ENCODE results near the gene KDM4B. TPM values are rescaled to one million over a fixed set of nuclear protein-coding genes. Genes with fewer than 3 reads are reported as not detected.
A peak's percentile ranks its signal among the peaks of the same experiment; 100 is the strongest.

Gene KDM4B
- polyA plus RNA-seq, 1 of the 3 experiments (the other 2 are of a cell fraction) = 12.2 TPM

DNA sequence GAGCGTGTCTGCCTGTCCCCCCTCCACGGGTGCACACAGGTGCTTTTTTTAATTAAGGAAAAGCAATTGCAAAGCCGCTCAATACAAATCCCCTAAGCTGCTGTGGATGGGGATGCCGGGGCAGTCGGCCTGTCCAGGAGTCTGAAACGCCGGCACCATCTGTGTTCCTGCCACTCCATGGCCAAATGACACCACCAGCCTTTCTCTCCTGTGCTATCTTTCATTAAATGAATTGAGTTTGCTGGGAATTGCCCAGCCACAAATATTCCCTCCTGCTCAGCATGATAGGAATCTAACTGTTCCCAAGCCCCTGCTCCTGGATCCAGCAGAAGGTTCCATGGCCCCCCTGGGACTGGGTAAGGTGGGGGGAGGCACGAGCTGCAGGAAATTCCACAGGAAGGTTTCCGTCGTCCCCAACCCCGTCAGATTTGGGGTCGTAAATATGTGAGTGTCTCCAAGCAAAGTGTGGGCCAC lies 139.2 kb downstream of the KDM4B start:
- POLR2A ChIA-PET = interaction anchor here (0.8 kb wide), 1 partner anchor 13 kb away, joined by 3 read pairs; no protein-coding TSS in a partner anchor
- Histone ChIP-seq H3K27me3 (ENCODE audit: insufficient read depth) (no peaks in the 10 kb centered on the region), H3F3A (replicated peaks; ENCODE audit: insufficient read depth) (no peaks in the 10 kb centered on the region), H3K79me2 (ENCODE audit: insufficient read depth) (no peaks in the 10 kb centered on the region), H3K4me1 (ENCODE audit: control insufficient read depth in 1 of 2, insufficient read depth in 2 of 2, low read depth in 1 of 2, low read length in 1 of 2) (peaks cover 19 to 60% of the 10 kb centered on the region in 2 experiments; a peak in 2 of 4 replicates), H3K4me2 (no peak overlapping the region), H3K9me2 (no peaks in the 10 kb centered on the region), H4K20me1 (ENCODE audit: insufficient read depth) (no peaks in the 10 kb centered on the region), H3K9ac (no peak overlapping the region), H2AFZ (ENCODE audit: low read depth) (no peak overlapping the region), H3K9me3 (no peaks in the 10 kb centered on the region), H3K4me3 (ENCODE audit: low read depth in 2 of 2, low read length in 1 of 2) (no peak overlapping the region), H3K27ac (ENCODE audit: low read depth in 2 of 2, low read length in 1 of 2) (peak overlapping the region in 1 of 2 experiments; percentile 92; a peak in 2 of 4 replicates), H3K36me3 (replicated peaks in 1 of 2; ENCODE audit: control insufficient read depth in 1 of 2, insufficient read depth in 2 of 2, low read length in 1 of 2) (peaks cover 5 to 18% of the 10 kb centered on the region in 2 experiments)
- TF ChIP-seq RAD21 (IDR thresholded peaks at IDR 0.05; ENCODE audit: low read length) (peak; percentile 26; the same call in 1 of the 2 replicates), POLR2AphosphoS5 (IDR thresholded peaks at IDR 0.05; ENCODE audit: low read depth, low read length) (no peak), YY1 (IDR thresholded peaks at IDR 0.05; ENCODE audit: low read depth) (no peak), MXI1 (IDR thresholded peaks at IDR 0.05; ENCODE audit: low read depth, low read length) (peak; percentile 41), GATA2 (CRISPR knock-in tag; IDR thresholded peaks at IDR 0.05) (peak; percentile 83), CHD2 (IDR thresholded peaks at IDR 0.05; ENCODE audit: low read length, partially characterized antibody) (peak; percentile 11), EP300 (IDR thresholded peaks at IDR 0.05; ENCODE audit: borderline replicate concordance in 1 of 2, low read depth in 1 of 2, low read length in 1 of 2) (peak in 1 of 2 experiments; percentile 31; a peak in 1 of 4 replicates), RCOR1 (IDR thresholded peaks at IDR 0.05; ENCODE audit: low read length) (peak; percentile 35; the same call in 1 of the 2 replicates)
- DNase-seq = peak; percentile 87
- 71% methylated on average over 8 of the region's 12 CpGs for WGBS (ENCODE audit: low lambda C conversion rate)
- CTCF ChIA-PET = interaction anchor here (0.6 to 3.8 kb wide), 7 partner anchors 21 to 170 kb away, joined by 3 to 24 read pairs (median 4); no protein-coding TSS in a partner anchor

DNA sequence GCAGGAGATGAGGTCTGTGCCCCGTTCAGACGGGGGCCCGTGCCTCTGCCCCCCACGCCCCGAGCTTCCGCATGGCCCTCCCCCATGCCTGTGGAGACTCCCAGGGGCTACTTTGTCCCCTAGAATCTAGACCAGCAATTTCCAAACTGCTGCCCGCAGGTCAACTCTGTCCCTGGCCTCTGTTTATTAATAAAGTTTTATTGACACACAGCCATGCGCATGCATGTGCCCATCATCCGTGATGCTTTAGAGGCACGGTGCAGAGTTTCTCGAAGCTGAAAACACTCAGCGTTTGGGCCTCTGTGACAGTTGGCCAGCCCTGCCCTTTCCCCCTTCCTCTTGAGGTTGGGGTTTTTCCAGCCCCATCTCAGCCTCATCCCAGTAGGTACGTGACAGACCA lies 140.0 kb downstream of the KDM4B start:
- H4K20me1 ChIP-seq (ENCODE audit: insufficient read depth) = no peaks in the 10 kb centered on the region
- H3K36me3 ChIP-seq (replicated peaks in 1 of 2; ENCODE audit: control insufficient read depth in 1 of 2, insufficient read depth in 2 of 2, low read length in 1 of 2) = peaks cover 5 to 18% of the 10 kb centered on the region in 2 experiments
- H3K9me2 ChIP-seq = no peaks in the 10 kb centered on the region
- POLR2A ChIA-PET = no interaction called here
- no peak overlapping the region for H2AFZ ChIP-seq (ENCODE audit: low read depth)
- 89% methylated on average over 11 of the region's 13 CpGs for WGBS (ENCODE audit: low lambda C conversion rate)
- no peaks in the 10 kb centered on the region for H3K27me3 ChIP-seq (ENCODE audit: insufficient read depth)
- H3K79me2 ChIP-seq (ENCODE audit: insufficient read depth) = no peaks in the 10 kb centered on the region
- no peaks in the 10 kb centered on the region for H3K9me3 ChIP-seq
- no peak overlapping the region for H3K4me2 ChIP-seq
- peak overlapping the region in 1 of 2 experiments; percentile 92; a peak in 2 of 4 replicates for H3K27ac ChIP-seq (ENCODE audit: low read depth in 2 of 2, low read length in 1 of 2)
- H3K4me3 ChIP-seq (ENCODE audit: low read depth in 2 of 2, low read length in 1 of 2) = no peak overlapping the region
- no peak for DNase-seq
- H3F3A ChIP-seq (replicated peaks; ENCODE audit: insufficient read depth) = no peaks in the 10 kb centered on the region
- H3K4me1 ChIP-seq (ENCODE audit: control insufficient read depth in 1 of 2, insufficient read depth in 2 of 2, low read depth in 1 of 2, low read length in 1 of 2) = peaks cover 14 to 60% of the 10 kb centered on the region in 2 experiments; a peak in 2 of 4 replicates
- CTCF ChIA-PET = interaction anchor here (0.6 to 3.8 kb wide), 8 partner anchors 13 to 60 kb away, joined by 3 to 24 read pairs (median 3); no protein-coding TSS in a partner anchor
- H3K9ac ChIP-seq = no peak overlapping the region
- TF ChIP-seq SIN3A (IDR thresholded peaks at IDR 0.05; ENCODE audit: borderline replicate concordance, low read depth, low read length) = no peak
- no peak for TF ChIP-seq NFIC (IDR thresholded peaks at IDR 0.05; ENCODE audit: borderline replicate concordance)
- TF ChIP-seq RFX5 (IDR thresholded peaks at IDR 0.05; ENCODE audit: low read length) = no peak
- no peak for TF ChIP-seq FOXM1 (IDR thresholded peaks at IDR 0.05; ENCODE audit: low read depth)
- TF ChIP-seq, protein P1, sequence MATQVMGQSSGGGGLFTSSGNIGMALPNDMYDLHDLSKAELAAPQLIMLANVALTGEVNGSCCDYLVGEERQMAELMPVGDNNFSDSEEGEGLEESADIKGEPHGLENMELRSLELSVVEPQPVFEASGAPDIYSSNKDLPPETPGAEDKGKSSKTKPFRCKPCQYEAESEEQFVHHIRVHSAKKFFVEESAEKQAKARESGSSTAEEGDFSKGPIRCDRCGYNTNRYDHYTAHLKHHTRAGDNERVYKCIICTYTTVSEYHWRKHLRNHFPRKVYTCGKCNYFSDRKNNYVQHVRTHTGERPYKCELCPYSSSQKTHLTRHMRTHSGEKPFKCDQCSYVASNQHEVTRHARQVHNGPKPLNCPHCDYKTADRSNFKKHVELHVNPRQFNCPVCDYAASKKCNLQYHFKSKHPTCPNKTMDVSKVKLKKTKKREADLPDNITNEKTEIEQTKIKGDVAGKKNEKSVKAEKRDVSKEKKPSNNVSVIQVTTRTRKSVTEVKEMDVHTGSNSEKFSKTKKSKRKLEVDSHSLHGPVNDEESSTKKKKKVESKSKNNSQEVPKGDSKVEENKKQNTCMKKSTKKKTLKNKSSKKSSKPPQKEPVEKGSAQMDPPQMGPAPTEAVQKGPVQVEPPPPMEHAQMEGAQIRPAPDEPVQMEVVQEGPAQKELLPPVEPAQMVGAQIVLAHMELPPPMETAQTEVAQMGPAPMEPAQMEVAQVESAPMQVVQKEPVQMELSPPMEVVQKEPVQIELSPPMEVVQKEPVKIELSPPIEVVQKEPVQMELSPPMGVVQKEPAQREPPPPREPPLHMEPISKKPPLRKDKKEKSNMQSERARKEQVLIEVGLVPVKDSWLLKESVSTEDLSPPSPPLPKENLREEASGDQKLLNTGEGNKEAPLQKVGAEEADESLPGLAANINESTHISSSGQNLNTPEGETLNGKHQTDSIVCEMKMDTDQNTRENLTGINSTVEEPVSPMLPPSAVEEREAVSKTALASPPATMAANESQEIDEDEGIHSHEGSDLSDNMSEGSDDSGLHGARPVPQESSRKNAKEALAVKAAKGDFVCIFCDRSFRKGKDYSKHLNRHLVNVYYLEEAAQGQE (IDR thresholded peaks at IDR 0.05; ENCODE audit: low read depth, low read length) = no peak
- TF ChIP-seq FOXJ3 (CRISPR knock-in tag; IDR thresholded peaks at IDR 0.05) = no peak
- no peak for TF ChIP-seq TEAD4 (IDR thresholded peaks at IDR 0.05; ENCODE audit: borderline replicate concordance, insufficient read depth)
- TF ChIP-seq, protein P2, sequence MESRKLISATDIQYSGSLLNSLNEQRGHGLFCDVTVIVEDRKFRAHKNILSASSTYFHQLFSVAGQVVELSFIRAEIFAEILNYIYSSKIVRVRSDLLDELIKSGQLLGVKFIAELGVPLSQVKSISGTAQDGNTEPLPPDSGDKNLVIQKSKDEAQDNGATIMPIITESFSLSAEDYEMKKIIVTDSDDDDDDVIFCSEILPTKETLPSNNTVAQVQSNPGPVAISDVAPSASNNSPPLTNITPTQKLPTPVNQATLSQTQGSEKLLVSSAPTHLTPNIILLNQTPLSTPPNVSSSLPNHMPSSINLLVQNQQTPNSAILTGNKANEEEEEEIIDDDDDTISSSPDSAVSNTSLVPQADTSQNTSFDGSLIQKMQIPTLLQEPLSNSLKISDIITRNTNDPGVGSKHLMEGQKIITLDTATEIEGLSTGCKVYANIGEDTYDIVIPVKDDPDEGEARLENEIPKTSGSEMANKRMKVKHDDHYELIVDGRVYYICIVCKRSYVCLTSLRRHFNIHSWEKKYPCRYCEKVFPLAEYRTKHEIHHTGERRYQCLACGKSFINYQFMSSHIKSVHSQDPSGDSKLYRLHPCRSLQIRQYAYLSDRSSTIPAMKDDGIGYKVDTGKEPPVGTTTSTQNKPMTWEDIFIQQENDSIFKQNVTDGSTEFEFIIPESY (IDR thresholded peaks at IDR 0.05; ENCODE audit: borderline replicate concordance, low read depth) = no peak
- TF ChIP-seq RAD21 (IDR thresholded peaks at IDR 0.05; ENCODE audit: low read length) = no peak
- TF ChIP-seq TCF12 (IDR thresholded peaks at IDR 0.05) = no peak
- TF ChIP-seq POLR2AphosphoS5 (IDR thresholded peaks at IDR 0.05; ENCODE audit: low read depth, low read length) = no peak
- TF ChIP-seq GATA2 (CRISPR knock-in tag; IDR thresholded peaks at IDR 0.05) = no peak
- no peak for TF ChIP-seq TAF1 (IDR thresholded peaks at IDR 0.05; ENCODE audit: borderline replicate concordance, low read depth, low read length)
- no peak for TF ChIP-seq ELF1 (IDR thresholded peaks at IDR 0.05)
- TF ChIP-seq, protein P3, sequence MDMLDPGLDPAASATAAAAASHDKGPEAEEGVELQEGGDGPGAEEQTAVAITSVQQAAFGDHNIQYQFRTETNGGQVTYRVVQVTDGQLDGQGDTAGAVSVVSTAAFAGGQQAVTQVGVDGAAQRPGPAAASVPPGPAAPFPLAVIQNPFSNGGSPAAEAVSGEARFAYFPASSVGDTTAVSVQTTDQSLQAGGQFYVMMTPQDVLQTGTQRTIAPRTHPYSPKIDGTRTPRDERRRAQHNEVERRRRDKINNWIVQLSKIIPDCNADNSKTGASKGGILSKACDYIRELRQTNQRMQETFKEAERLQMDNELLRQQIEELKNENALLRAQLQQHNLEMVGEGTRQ (IDR thresholded peaks at IDR 0.05; ENCODE audit: borderline replicate concordance, low read depth, low read length) = no peak
